Right cardiac atrium (tissue), 5 donors: ENCODE measurements around the gene UBE2K. TPM values are rescaled to one million over a fixed set of nuclear protein-coding genes. Genes with fewer than 3 reads are reported as not detected.

Experiments
- ATAC-seq, 2 donors: fragments of 200-7000 bp; cut with Tn5 transposase; one replicate each; pipeline versions ENCODE4 v1.8.0 to v1.9.1; 2020; ENCODE audit warnings: moderate library complexity in 2 of 2, mild to moderate bottlenecking in 1 of 2
- DNase-seq, 3 donors: peaks; one replicate each; pipeline ENCODE4 v3.0.0-alpha.2; 2020
- H3K27ac ChIP-seq: one replicate; pipeline ENCODE4 v1.5.1; 2013; ENCODE audit warnings: mild to moderate bottlenecking, low read length, control low read depth, moderate library complexity
- H3K27me3 ChIP-seq: one replicate; pipeline ENCODE4 v1.6.1; 2013; ENCODE audit not compliant: control insufficient read depth, insufficient read depth
- H3K4me1 ChIP-seq: one replicate; pipeline ENCODE4 v1.6.1; 2013; ENCODE audit warnings: low read length; ENCODE audit not compliant: control insufficient read depth, insufficient read depth
- H3K4me3 ChIP-seq: one replicate; pipeline ENCODE4 v1.5.1; 2013; ENCODE audit warnings: low read length, control low read depth
- H3K9me3 ChIP-seq: one replicate; pipeline ENCODE4 v1.6.1; 2013; ENCODE audit warnings: low read length; ENCODE audit not compliant: control insufficient read depth
- WGBS: extraction: QIAGEN DNeasy Blood & Tissue Kit; methylation state at CpG from one replicate; pipeline ENCODE4 v1.1.7; 2013; 5-methylcytosine and 5-hydroxymethylcytosine counted together
- intact Hi-C, 4 donors: fragments of 100-400 bp; cut with DNase I; formaldehyde crosslinking; loops; one replicate each; pipeline versions ENCODE4 v1.11.0 to v1.14.0; 2022 to 2023
- polyA plus RNA-seq: library from polyadenylated mRNA; stranded (reverse); fragments of 200-250 nt; gene quantifications from one replicate; pipeline ENCODE4 v1.2.3, GENCODE V29; 2013
- total RNA-seq, 4 donors: library from RNA; stranded (reverse); fragmentation: NEBNext Ultra II Directional; extraction: Animal tissue kit (Norgen Biotek cat#: 25700); gene quantifications; one replicate each; pipeline ENCODE4 v1.2.1, GENCODE V29; 2021
- donor health status: healthy with polysubstance abuse.
- donor health status: DM: no; HTN: yes; CAD: no.
- donor health status: DM: no; HTN: no; CAD: no.
- donor health status: DM: no; HTN: yes; CAD: no; lungs with severe emphysema.
- donor health status: DM: yes; HTN: yes; CAD: no.

The UBE2K gene
- total and polyA plus RNA-seq, 5 donors, result 38.2 to 59.5 (median 56.9) TPM

DNA sequence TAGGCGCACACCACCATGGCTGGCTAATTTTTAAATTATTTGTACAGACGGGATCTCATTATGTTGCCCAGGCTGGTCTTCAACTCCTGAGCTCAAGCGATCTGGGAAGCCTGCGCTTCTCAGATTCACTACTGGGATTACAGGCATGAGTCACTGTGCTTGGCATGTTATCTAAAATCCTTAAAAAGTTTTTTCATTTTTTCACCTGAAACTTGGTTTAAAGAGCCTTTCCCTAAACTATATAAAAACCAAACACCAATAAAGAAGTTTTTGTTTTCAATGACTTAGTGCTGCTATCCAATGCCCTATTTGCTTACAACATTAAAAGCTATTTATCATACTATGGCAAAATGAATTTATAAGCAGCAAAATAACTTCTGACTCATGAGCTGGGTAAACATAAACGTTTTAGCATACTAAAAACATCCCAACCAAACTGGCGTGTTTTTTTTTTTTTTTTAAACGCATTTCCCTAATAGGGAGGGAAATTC, 127.8 kb downstream of the UBE2K start:
- 80% methylated on average over 7 of the region's 7 CpGs for WGBS
- Histone ChIP-seq H3K27ac (no peak overlapping the region), H3K27me3 (no peaks in the 10 kb centered on the region), H3K4me1 (no peaks in the 10 kb centered on the region), H3K4me3 (no peak overlapping the region), H3K9me3 (no peaks in the 10 kb centered on the region)
- intact Hi-C loops, result no loop called here
- ATAC-seq (no peak), DNase-seq (no peak)

Other genes with a start within 250 kb of the UBE2K start
- 1,000 to 10,000 TPM in 1 of 4 donors, 100 to 1,000 TPM in 3; 708 to 1,060 (median 846) TPM for gene RPL9, start 239.2 kb upstream of the UBE2K start, total RNA-seq
- 1,288 TPM for gene RPL9, start 239.2 kb upstream of the UBE2K start, polyA plus RNA-seq
- 10 to 100 TPM; 10.4 to 22.2 (median 18.3) TPM for gene LIAS, start 239.1 kb upstream of the UBE2K start, total RNA-seq
- gene LIAS, start 239.1 kb upstream of the UBE2K start, polyA plus RNA-seq, result 23.6 TPM
- gene UGDH, start 170.7 kb upstream of the UBE2K start, total RNA-seq, result 10 to 100 TPM; 18.0 to 33.1 (median 22.6) TPM
- 5.1 TPM for gene UGDH, start 170.7 kb upstream of the UBE2K start, polyA plus RNA-seq
- 10 to 100 TPM; 20.0 to 25.5 (median 21.7) TPM for gene SMIM14, start 59.3 kb upstream of the UBE2K start, total RNA-seq
- 8.5 TPM for gene SMIM14, start 59.3 kb upstream of the UBE2K start, polyA plus RNA-seq